Head of caudate nucleus (tissue), 42 donors: ENCODE measurements around the gene JADE1.

Source experiments
- DNase-seq, 42 donors: peaks; one replicate each; pipeline versions ENCODE4 v3.0.0 to v3.0.0-alpha.2; 2020 to 2021; ENCODE audit warnings: mixed read lengths in 7 of 42
- intact Hi-C: fragments of 100-400 bp; cut with DNase I; formaldehyde crosslinking; loops from one replicate; pipeline ENCODE4 v1.15.0; 2022

Gene JADE1

DNA sequence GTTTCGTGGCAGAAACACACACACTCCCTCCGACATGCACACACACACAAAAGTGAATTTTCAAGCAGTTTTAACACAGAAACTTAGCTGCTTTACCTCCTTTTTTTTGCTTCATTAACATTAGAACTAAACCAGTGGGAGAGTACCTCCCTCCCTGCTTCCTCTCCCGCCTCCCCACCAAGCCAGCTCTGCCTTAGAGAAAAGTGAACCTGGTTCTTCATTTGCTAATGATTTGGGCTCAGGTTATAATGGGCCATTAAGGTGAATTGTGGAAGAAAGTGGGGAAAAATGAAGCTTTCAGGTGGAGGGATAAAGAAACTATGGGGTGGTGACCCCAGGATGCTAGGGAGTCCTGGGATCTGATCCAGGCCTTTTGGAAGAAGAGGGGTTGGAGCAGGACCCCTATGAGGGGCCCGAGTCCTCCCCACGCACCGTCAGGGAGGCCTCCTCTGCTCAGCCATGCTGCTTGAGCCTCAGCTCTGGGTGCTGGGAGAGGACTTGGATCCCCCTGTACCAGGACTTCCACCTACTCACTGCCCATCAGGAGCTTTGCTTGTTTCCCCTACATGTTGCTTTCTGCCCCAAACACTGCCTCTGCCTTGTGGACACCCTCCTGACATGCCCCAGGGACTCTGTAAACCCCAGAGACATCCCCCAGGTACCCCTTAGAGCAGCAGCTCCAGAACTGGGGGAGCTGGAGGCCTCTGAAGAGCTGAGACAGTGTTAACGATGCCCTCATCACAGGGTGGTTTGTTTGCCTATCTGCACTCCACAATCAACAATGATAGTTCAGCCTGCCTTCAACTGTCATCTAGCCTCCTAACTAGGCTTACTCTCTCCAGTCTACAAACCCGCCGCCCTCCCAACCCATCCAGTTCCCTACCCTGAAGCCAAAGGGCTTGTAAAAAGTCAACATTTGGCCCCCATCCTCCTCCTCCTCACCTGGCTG is 6.5 kb upstream of the JADE1 start:
- DNase-seq = peak in 6 of 42 donors; percentile 14 to 61 (median 20)

DNA sequence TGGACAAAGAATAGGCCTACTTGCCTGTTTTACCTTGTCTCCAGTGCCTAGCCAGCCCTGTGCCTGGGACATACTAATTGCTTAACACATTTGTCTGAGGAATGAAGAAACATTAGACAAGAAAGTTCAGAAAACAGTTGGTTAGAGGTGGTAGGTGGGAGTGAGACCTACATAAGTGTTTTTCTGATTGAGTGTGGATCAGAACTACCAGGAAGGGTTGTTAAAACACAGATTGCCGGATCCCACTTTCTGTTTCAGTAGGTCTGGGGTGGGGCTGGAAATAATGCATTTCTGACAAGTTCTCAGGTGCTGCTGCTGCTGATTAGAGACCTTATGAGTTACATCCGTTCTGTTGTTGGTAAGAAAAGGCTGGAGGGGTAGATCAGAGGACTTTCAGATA is 5.7 kb upstream of the JADE1 start:
- DNase-seq = no peak
- intact Hi-C loops = loop anchor here (10.0 kb wide), 1 partner anchor 239 kb away; no protein-coding TSS in a partner anchor

More for the DNA sequence above, 6.5 kb upstream of the JADE1 start:
- intact Hi-C loops = loop anchor here (10.0 kb wide), 1 partner anchor 238 kb away; no protein-coding TSS in a partner anchor

DNA sequence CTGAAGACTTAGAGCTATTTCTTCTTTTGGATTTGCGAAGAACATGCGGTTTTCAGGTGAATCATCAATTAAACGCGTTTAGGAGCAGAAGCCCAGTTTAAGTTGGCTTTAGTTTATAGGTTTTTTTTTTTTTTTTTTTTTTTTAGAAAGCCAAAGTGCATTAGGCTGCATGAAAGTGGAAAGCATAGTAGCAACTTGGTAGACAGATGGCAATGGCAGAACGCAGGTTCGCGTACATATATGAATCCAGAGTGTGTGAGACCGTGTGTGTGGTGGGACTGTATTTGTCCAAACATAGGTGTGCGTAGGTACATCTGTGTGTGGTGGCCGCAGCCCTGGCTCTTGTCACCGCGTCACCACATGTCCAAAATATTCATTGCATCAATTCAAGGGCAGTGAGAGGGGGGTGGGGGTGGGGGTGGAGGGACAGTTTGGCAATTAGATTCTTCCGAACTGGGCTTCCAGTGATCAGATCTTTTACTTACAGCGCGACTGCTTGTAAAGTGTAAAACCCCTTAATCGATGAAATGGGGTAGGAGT is 901 bp downstream of the JADE1 start:
- DNase-seq = peak in 24 of 42 donors; percentile 9 to 61 (median 22)

DNA sequence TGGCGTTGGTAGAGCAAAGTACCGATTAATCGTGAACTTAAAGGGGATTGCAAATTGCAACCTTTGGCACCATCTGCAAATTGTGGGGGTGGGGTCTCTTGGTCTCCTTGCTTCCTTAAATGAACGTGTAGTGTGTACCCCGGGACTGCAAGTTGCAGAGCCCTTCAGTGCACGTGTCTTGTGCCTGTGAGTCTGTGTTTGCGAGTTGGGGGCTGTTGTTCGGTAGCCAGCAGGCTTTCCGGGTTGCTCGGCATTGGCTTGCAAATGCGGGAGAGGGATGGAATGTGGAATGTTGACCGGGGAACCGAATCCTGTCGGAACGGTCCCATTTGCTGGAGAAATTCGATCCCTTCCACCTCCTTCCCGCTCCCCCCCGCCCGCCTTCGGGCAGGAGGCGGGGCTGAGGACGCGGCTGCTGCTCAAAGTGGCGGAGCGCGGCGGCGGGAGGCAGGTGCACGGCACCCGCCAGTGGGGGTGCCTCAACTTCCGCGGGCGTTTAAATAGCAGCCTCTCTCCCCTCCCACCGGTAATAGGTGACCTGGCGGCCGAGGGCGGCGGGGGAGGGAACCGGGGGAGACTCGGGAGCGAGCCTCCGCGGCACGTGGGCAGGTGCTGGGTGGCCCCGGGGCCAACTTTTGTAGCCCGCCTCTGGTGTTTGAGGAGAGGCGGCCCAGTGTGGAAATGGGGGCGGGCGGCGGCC is 1.5 kb downstream of the JADE1 start:
- DNase-seq = peak; percentile 27 to 87 (median 74)
- intact Hi-C loops = loop anchor here (10.0 kb wide), 1 partner anchor 746 kb away; the partner anchor contains the start of gene LARP1B

More for the DNA sequence above, 901 bp downstream of the JADE1 start:
- intact Hi-C loops = loop anchor here (10.0 kb wide), 1 partner anchor 746 kb away; the partner anchor contains the start of gene LARP1B

DNA sequence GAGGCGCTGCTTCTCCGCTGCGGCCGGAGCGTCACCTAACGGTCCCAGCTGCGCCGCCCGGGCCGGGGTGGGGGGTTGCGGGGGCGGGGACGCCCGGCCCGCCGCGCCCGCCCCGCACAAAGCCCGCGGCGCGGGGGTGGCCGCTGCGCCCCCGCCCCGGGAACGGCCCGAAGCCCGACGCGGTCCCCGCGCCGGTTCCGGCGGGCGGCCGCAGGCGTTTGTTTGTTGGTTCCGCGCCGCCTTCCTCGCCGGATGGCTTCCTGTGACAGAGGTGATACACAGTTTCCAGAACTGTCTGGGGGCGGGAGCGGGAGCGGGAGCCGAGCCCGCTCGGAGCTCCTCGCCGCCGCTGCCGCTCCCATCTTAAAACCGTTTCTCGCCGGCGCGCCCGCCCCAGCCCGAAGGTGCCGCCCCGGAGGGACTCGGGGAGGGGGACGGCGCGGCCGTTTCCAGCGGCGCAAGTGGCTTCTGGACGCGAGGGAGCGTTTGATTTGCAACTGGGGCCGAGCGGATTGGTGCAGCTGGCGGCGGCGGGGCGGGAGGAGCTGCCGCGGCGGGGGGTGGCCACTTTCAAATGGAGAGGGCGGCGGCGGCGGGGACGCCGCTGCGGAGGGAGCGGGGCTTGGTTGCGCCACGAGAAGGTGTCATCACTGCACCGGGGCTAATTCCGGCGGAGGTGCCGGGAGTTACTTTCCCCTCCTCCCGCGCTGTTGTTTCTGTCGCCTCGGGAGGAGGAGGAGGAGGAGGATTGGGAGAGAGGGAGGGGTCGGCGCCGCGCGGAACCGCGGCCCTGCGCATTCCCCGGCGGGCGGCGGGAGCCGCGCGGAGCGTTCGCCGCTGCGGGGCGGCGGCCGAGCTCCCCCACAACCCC is 2.3 kb downstream of the JADE1 start:
- intact Hi-C loops = loop anchor here (10.0 kb wide), 1 partner anchor 747 kb away; the partner anchor contains the start of gene LARP1B

DNA sequence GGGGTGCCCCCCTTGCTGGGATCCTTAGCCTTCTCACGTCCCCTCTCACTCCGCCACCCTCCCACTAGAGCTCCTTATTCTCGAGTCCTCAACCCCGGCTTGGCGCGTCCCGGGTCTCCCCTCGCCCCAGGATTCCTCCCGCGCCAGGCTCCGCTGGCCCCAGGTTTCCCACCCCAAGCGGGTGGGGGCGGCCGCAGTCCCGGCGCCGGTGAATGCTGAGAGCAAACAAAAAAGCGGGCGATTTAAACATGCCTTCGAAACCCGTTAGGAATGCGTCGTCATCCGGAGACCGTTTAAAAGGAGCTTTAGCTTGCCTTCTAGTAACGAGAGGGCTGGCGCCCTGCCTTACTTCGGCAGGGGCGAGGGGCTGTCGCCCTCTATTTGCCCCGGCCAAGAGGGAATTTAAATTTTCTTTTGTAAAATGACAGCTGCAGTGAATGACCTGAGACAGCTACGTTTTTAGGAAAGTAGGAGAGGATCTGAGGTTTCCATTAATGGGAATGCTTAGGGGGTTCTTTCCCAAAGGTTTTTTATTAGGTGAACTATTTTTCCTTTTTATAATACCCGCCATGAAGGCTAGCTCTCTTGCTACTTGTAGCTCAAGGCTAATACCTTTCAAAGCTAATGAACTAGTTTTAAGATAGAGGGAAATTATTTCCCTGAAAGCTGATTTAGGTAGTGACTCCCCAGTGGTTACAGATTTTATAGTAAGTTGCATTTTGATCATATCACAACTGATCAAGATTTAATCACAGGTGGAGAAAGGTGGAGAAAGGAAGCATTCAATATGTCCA is 3.1 kb downstream of the JADE1 start:
- DNase-seq = peak in 27 of 42 donors; percentile 17 to 77 (median 52)
- intact Hi-C loops = loop anchor here (10.0 kb wide), 1 partner anchor 748 kb away; the partner anchor contains the start of gene LARP1B

More for the DNA sequence above, 2.3 kb downstream of the JADE1 start:
- DNase-seq = peak; percentile 67 to 93 (median 87)

DNA sequence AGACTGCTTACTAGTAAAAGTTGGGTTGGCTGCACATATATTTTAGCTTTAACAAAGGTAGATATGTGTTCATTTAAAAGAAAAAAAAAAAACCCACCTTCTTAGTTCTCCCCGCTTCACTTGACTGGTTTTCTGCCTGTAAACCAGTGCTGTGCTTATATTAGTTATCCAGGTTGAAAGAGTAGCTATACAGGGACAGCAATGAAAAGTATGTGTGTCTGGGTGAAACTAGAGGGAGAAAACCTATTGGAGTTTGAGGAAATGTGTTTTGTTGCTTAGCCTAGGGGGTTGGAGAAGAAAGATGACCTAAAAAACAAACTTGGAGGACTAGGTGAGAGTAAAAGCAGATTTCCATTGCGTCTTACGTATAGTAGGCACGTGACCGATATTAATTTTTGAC is 4.5 kb downstream of the JADE1 start:
- intact Hi-C loops = loop anchor here (10.0 kb wide), 1 partner anchor 749 kb away; the partner anchor contains the start of gene LARP1B
- no peak for DNase-seq

DNA sequence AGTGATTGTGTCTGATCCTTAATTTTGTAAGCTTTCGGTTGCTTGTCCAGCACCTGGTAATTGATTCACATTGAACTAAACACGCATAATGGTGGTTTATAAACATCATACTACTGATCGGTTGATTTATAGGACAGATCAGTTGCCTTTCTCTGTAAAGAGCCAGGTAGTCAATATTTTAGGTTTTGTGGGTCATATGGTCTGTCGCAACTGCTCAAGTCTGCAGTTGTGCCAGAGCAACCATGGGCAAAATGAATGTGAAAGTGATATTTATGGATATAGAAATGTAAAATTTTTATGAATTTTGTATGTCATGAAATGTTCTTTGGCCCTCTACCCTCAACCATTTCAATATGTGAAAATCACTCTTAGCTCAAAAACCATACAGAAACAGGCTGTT is 8.9 kb downstream of the JADE1 start:
- no peak for DNase-seq
- intact Hi-C loops = loop anchor here (10.0 kb wide), 1 partner anchor 754 kb away; the partner anchor contains the start of gene LARP1B

DNA sequence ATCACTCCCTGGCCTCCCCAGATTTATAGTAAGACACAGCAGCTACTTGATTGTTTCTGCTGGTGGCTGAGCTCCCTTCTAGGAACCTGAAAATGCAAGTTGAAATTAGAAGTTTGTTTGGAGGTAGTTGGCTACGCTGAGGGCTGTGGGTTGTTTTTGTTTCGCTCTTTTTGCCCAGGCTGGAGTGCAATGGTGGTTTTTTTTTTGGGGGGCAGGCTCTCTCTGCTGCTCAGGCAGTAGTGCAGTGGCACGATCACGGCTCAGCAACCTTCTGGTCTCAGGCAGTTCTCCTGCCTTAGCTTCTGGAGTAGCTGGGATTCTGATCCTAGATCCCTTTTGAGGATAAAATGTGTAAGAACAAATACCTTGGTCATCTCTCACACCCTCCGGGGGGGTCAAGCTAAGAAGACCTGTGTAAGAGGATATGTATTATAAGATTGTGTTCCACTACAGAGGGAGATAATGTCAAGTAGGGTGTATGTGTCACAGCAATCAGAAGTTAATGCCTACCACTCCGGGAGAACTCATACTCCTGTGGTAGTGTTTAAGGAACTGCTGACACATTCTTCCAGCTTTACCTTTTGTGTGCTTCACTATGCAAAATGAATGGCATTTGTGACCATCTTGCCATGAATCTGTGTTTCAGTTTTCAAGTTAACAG is 9.7 kb downstream of the JADE1 start:
- intact Hi-C loops = loop anchor here (10.0 kb wide), 1 partner anchor 754 kb away; the partner anchor contains the start of gene LARP1B
- DNase-seq = peak in 1 of 42 donors; percentile 39

DNA sequence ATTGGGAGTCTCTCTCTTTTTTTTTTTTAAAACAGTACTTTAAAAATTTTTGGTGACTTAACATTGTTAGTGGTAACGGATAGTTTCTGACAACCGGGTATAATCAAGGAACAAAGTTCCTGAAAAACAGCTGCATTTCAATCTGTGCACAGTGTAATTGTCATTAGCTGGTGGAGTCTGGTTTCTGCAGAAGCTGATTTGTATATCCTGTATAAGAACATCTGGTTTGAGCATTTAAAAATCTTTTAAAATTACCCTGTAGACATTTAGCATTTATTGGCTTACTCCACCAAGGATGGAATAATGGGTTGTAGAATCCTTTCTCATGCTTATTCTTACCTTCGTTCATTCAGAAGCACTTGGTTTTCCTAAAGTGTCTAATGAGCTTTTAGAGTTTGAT is 11.2 kb downstream of the JADE1 start:
- DNase-seq = peak in 1 of 42 donors; percentile 1
- intact Hi-C loops = no loop called here

DNA sequence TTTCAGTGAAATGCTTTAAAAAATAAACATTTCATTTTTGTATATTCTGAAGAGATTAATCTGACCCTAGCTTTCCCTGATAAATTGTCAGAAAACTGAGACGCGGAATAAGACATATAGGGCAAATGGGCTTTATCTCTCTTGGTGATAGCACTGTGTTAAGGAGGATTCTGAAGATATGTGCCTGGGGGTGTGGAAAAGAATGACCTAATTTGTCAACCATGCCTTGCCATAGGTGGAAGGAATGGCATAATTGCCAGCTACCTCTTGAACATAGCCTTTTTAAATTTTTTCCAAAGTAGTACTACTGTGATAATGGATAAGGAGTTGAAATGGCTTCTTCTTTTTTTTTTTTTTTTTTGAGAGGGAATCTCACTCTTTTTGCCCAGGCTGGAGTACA is 11.7 kb downstream of the JADE1 start:
- peak in 1 of 42 donors; percentile 1 for DNase-seq
- intact Hi-C loops = no loop called here

DNA sequence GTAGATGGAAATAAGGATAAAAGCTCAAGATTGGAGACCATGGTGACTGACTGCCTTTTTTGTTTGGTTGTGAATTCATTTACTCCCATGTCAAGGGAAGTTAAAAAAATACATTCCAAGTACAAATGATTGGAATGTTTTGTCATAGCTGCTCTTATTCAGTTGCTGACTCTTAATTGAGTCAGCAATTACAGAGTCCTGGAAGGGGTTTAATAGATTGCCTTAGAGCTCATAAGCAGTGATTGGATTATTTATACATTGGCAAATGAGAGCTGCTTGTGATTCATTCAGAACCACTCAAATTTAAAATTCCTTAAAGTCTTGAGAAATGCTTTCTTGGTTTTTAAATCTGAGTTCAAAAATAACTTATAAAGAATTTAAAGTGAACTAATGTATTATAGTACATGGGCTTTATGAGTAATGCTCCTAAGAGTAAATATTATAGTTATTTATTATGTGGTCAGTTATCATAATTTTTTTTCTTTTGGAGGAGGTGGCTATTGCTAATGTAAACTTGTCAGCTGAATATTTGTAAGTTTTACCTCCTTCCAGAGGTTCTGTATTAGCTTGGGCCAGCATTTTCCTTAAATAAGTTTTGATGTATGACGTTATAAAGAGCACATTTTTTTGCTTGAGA is 13.6 kb downstream of the JADE1 start:
- intact Hi-C loops = no loop called here
- no peak for DNase-seq

DNA sequence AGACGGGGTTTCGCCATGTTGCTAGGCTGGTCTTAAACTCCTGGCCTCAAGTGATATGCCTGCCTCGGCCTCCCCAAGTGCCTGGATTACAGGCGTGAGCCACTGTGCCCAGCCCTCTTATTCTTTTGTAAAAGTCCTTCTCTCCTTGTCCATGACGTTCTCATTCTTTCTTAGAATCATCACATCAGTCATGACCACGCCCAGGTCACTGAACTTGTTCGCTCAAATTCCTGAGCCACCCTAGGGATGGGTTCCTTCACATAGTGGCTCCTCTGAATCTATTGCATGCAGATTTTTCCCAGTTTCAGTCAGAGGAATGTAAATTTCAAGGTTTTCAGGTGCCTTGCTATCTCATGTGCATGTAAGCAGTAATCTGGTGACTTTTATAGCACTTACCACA is 15.7 kb downstream of the JADE1 start:
- peak in 1 of 42 donors; percentile 24 for DNase-seq
- intact Hi-C loops = no loop called here

DNA sequence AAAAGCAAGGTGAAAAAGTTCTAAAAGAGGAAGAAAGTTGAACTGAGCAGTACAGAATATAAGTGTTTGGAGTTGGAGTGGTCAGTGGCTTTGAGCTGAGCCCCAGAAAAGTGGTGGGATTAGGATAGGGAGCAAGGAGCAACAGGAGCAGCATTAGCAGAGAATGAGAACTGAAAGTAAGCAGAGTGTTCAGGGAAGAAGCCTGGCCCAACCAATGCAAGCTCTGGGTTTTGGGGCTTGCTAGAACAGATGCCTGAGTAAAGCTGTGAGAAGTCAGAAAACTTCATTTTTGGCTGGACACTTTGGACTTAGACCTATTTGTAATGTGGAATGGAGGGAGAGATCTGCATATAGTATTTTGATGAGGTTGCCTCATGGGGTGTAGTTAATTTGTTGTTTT is 17.8 kb downstream of the JADE1 start:
- intact Hi-C loops = no loop called here

DNA sequence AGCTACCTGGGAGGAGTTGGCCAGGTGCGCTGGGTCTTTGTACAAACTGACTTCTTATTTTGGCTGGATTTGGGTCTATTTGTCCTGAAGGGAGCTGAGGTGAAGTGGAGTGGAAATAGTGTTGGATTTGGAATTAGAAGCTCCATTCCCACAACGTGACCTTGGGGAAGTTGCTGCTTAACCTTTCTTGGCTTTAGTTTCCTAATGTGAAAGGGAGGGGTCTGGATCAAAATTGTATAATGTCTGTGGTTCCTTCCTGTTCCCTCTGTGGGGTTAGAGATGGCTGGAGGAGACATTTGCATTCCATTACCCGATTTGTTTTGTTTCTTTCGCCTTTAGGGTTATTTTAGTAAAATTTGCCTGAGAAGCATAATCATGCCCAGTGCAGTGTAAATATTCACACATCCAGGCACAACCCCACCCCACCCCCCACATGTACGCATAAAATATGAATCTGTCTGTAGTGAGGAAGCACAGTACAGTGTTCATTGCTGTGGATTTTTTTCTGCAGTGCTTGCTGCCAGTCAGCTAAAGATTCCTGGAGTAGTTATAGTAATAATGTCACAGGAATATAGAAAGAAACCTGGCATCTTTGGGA is 21.5 kb downstream of the JADE1 start:
- intact Hi-C loops = no loop called here
- peak in 1 of 42 donors; percentile 38 for DNase-seq

More for the DNA sequence above, 17.8 kb downstream of the JADE1 start:
- peak in 1 of 42 donors; percentile 38 for DNase-seq
